ENCODE measurements around the gene FYB1.

The FYB1 gene

DNA sequence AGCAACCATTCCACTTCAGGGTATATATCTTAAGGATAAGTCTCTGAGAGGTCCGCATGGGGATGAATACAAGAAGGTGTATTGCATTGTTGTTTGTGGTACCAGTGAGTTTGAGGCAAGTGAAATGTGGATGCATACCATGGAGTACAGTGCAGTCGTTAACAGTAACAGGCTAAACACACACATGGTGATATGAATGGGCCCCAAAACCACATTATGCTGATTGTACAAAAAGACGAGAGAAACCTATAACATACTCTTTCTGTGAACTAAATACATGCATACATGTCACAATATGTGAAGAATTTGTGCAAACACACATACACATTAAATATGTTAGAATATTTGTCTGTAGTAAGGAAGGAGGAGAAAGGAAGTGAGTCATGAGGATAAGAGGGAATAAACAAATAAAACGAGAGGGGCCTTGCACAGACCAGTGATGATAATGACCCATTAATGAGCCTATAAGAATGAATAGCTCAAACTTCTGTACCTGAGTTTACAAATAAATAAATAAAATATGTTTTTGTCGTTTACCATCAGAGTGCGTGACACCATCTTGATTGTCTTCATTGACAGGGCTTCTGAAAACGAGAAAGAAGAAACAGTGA is 78.7 kb downstream of the FYB1 start:
- Histone ChIP-seq H3K4me1 (ENCODE audit: insufficient read depth, low read length, poor library complexity, severe bottlenecking) (no peaks in the 10 kb centered on the region), H3K4me3 (ENCODE audit: low read length, poor library complexity, severe bottlenecking) (no peak overlapping the region), H3K36me3 (ENCODE audit: insufficient read depth, low read length) (peaks cover 83% of the 10 kb centered on the region), H3K9me3 (ENCODE audit: insufficient read depth, low read depth, low read length) (no peaks in the 10 kb centered on the region), H3K4me2 (ENCODE audit: low read depth, low read length, poor library complexity, severe bottlenecking) (no peak overlapping the region), H3K27me3 (ENCODE audit: insufficient read depth, low read length, poor library complexity, severe bottlenecking) (no peaks in the 10 kb centered on the region), H2AFZ (ENCODE audit: low read length) (no peak overlapping the region), H4K20me1 (ENCODE audit: insufficient read depth, low read length, poor library complexity, severe bottlenecking) (peaks cover 18% of the 10 kb centered on the region), H3K9me2 (replicated peaks; ENCODE audit: low read depth, low read length) (no peaks in the 10 kb centered on the region), H3K9ac (ENCODE audit: low read depth, low read length, poor library complexity, severe bottlenecking) (no peak overlapping the region), H3K79me2 (ENCODE audit: insufficient read depth, low read length) (peaks cover 39% of the 10 kb centered on the region), H3F3A (ENCODE audit: low read depth) (no peaks in the 10 kb centered on the region)
- TF ChIP-seq, protein P1, sequence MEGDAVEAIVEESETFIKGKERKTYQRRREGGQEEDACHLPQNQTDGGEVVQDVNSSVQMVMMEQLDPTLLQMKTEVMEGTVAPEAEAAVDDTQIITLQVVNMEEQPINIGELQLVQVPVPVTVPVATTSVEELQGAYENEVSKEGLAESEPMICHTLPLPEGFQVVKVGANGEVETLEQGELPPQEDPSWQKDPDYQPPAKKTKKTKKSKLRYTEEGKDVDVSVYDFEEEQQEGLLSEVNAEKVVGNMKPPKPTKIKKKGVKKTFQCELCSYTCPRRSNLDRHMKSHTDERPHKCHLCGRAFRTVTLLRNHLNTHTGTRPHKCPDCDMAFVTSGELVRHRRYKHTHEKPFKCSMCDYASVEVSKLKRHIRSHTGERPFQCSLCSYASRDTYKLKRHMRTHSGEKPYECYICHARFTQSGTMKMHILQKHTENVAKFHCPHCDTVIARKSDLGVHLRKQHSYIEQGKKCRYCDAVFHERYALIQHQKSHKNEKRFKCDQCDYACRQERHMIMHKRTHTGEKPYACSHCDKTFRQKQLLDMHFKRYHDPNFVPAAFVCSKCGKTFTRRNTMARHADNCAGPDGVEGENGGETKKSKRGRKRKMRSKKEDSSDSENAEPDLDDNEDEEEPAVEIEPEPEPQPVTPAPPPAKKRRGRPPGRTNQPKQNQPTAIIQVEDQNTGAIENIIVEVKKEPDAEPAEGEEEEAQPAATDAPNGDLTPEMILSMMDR (conservative IDR thresholded peaks at IDR 0.05; ENCODE audit: low read length): no peak

DNA sequence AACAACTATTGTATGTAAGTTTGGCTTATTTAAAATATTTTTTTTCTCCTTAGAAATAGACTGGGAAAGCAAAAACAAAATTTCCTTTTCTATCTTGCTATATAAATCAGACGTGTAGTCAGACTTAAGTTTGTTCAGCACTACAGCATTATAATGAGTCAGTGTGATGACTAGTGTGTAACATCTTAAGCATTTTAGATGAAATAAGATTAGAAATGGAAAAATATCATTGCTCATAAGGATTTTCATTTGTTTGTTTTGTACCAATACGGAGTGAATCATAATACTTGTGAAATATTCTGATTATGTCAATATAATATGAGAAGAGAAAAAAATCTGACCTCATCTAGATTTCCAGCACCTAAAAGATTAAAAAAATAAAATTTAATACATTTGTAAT is 80.5 kb downstream of the FYB1 start:
- H3K4me1 ChIP-seq (ENCODE audit: insufficient read depth, low read length, poor library complexity, severe bottlenecking): no peaks in the 10 kb centered on the region
- H3K27me3 ChIP-seq (ENCODE audit: insufficient read depth, low read length, poor library complexity, severe bottlenecking): no peaks in the 10 kb centered on the region
- H3F3A ChIP-seq (ENCODE audit: low read depth): no peaks in the 10 kb centered on the region
- peaks cover 94% of the 10 kb centered on the region for H3K36me3 ChIP-seq (ENCODE audit: insufficient read depth, low read length)
- H4K20me1 ChIP-seq (ENCODE audit: insufficient read depth, low read length, poor library complexity, severe bottlenecking): peaks cover 8% of the 10 kb centered on the region
- no peak overlapping the region for H3K4me3 ChIP-seq (ENCODE audit: low read length, poor library complexity, severe bottlenecking)
- H3K9ac ChIP-seq (ENCODE audit: low read depth, low read length, poor library complexity, severe bottlenecking): no peak overlapping the region
- H3K9me2 ChIP-seq (replicated peaks; ENCODE audit: low read depth, low read length): no peaks in the 10 kb centered on the region
- H3K4me2 ChIP-seq (ENCODE audit: low read depth, low read length, poor library complexity, severe bottlenecking): no peak overlapping the region
- H3K79me2 ChIP-seq (ENCODE audit: insufficient read depth, low read length): peaks cover 26% of the 10 kb centered on the region
- no peak overlapping the region for H2AFZ ChIP-seq (ENCODE audit: low read length)
- TF ChIP-seq, protein P1 (conservative IDR thresholded peaks at IDR 0.05; ENCODE audit: low read length): no peak
- TF ChIP-seq EZH2phosphoT487 (IDR thresholded peaks at IDR 0.05; ENCODE audit: borderline replicate concordance): no peak
- H3K9me3 ChIP-seq (ENCODE audit: insufficient read depth, low read depth, low read length): no peaks in the 10 kb centered on the region

DNA sequence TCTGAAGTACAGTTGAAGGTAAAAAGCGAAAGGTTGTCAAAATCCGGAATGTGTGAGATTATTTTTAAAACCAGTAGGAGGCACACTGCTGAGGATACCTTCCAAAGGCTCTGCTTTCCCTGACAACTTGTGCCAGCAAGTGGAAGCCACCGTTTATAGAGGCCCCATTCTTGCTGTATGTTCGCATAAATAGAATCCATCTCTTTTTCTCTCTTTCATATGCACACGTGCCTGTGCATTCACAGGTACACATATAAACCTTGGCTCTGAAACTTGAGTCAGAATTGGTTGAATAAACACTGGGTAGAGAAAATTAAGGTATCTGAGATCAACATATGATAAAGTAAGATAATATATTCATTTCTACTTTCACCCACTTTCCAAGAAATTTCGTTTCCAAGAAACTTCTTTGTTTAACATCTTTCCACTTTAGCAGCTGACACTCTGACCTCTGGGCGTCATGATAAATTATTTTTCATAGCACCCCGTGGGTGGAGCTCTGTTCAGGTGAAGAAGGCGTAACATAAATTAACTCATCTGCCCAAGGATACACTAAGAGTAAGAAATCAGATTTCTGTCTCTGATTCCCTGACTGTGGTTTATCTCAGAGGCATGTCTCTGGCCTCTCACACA is 81.4 kb downstream of the FYB1 start:
- no peaks in the 10 kb centered on the region for H3K27me3 ChIP-seq (ENCODE audit: insufficient read depth, low read length, poor library complexity, severe bottlenecking)
- H3K9me3 ChIP-seq (ENCODE audit: insufficient read depth, low read depth, low read length): no peaks in the 10 kb centered on the region
- no peaks in the 10 kb centered on the region for H3K4me1 ChIP-seq (ENCODE audit: insufficient read depth, low read length, poor library complexity, severe bottlenecking)
- H3F3A ChIP-seq (ENCODE audit: low read depth): no peaks in the 10 kb centered on the region
- no peaks in the 10 kb centered on the region for H3K9me2 ChIP-seq (replicated peaks; ENCODE audit: low read depth, low read length)
- peaks cover 97% of the 10 kb centered on the region for H3K36me3 ChIP-seq (ENCODE audit: insufficient read depth, low read length)
- H3K79me2 ChIP-seq (ENCODE audit: insufficient read depth, low read length): peaks cover 16% of the 10 kb centered on the region
- no peak overlapping the region for H2AFZ ChIP-seq (ENCODE audit: low read length)
- TF ChIP-seq, protein P1 (conservative IDR thresholded peaks at IDR 0.05; ENCODE audit: low read length): peak; percentile 51
- no peak for TF ChIP-seq EZH2phosphoT487 (IDR thresholded peaks at IDR 0.05; ENCODE audit: borderline replicate concordance)
- H3K4me3 ChIP-seq (ENCODE audit: low read length, poor library complexity, severe bottlenecking): no peak overlapping the region
- H4K20me1 ChIP-seq (ENCODE audit: insufficient read depth, low read length, poor library complexity, severe bottlenecking): peaks cover 6% of the 10 kb centered on the region
- H3K9ac ChIP-seq (ENCODE audit: low read depth, low read length, poor library complexity, severe bottlenecking): no peak overlapping the region
- no peak overlapping the region for H3K4me2 ChIP-seq (ENCODE audit: low read depth, low read length, poor library complexity, severe bottlenecking)

Data from Loucy (cell line).